Uterus (tissue), 4 donors: Measurements from ENCODE around the gene CDCA4. TPM values are rescaled to one million over a fixed set of nuclear protein-coding genes. Genes with fewer than 3 reads are reported as not detected.
A peak's percentile ranks its signal among the peaks of the same experiment; 100 is the strongest.

Source experiments
- DNase-seq, 2 donors: peaks; one replicate each; pipeline ENCODE4 v3.0.0-alpha.2; 2019 to 2020
- H3K27ac ChIP-seq, 2 donors: fragments of 200-600 bp; sonication (generic); 1 replicate in 1 of 2; 2 replicates in 1 of 2; pipeline ENCODE4 v1.5.1; 2016 to 2018
- H3K27me3 ChIP-seq, 2 donors: fragments of 200-600 bp; sonication (generic); one replicate each; pipeline ENCODE4 v1.5.1; 2018 to 2019; ENCODE audit warnings: control low read depth in 1 of 2
- H3K36me3 ChIP-seq, 2 donors: fragments of 200-600 bp; sonication (generic); one replicate each; pipeline ENCODE4 v1.5.1; 2019; ENCODE audit warnings: control low read depth in 1 of 2
- H3K4me1 ChIP-seq, 2 donors: fragments of 200-600 bp; sonication (generic); one replicate each; pipeline ENCODE4 v1.5.1; 2018 to 2019; ENCODE audit warnings: control low read depth in 1 of 2
- H3K4me3 ChIP-seq, 2 donors: fragments of 200-600 bp; sonication (generic); 1 replicate in 1 of 2; 2 replicates in 1 of 2; pipeline ENCODE4 v1.5.1; 2018 to 2019; ENCODE audit warnings: mild to moderate bottlenecking in 1 of 2
- H3K9me3 ChIP-seq, 2 donors: fragments of 200-600 bp; sonication (generic); one replicate each; pipeline ENCODE4 v1.5.1; 2019; ENCODE audit warnings: control low read depth in 1 of 2
- CTCF ChIP-seq, 4 experiments: fragments of 200-600 bp in 2 of 4; fragments of 450-650 bp in 2 of 4; sonication (generic) in 2 of 4; IDR thresholded peaks; one replicate each; pipeline ENCODE4 v1.5.1; 2016 to 2019; ENCODE audit warnings: antibody characterized with exemption in 4 of 4, mild to moderate bottlenecking in 2 of 4, moderate library complexity in 1 of 4
- POLR2A ChIP-seq, 2 donors: fragments of 450-650 bp; IDR thresholded peaks; one replicate each; pipeline ENCODE4 v1.6.1; 2016; ENCODE audit warnings: antibody characterized with exemption in 2 of 2, mild to moderate bottlenecking in 1 of 2, moderate library complexity in 1 of 2
- intact Hi-C: fragments of 100-400 bp; cut with DNase I; formaldehyde crosslinking; loops from one replicate; pipeline ENCODE4 v1.15.1; 2023; ENCODE audit warnings: low total_unique reads
- total RNA-seq, 4 donors: library from RNA; depleted of rRNA in 3 of 4; stranded (reverse); fragments of >200 nt in 3 of 4; gene quantifications; one replicate each; pipeline versions ENCODE4 v1.1.0 to v1.2.4, GENCODE V29; 2014 to 2023
- donor health status: DM: yes; HTN: yes; CAD: no.

The CDCA4 gene
- total RNA-seq, 4 donors from 2014 or later: 2.3 to 43.3 (median 10.3) TPM

- Histone ChIP-seq H3K27ac (no peak overlapping the region), H3K4me1 (no peaks in the 10 kb centered on the region), H3K4me3 (no peak overlapping the region), H3K9me3 (no peaks in the 10 kb centered on the region), H3K36me3 (no peaks in the 10 kb centered on the region), H3K27me3 (no peaks in the 10 kb centered on the region)
- intact Hi-C loops: no loop called here
- TF ChIP-seq CTCF (IDR thresholded peaks at IDR 0.05) (no peak), POLR2A (IDR thresholded peaks at IDR 0.05) (no peak)
- DNase-seq: no peak
These were observed 7.6 kb downstream of the CDCA4 start for GRCh38 chr14:105013150-105013785.

DNA sequence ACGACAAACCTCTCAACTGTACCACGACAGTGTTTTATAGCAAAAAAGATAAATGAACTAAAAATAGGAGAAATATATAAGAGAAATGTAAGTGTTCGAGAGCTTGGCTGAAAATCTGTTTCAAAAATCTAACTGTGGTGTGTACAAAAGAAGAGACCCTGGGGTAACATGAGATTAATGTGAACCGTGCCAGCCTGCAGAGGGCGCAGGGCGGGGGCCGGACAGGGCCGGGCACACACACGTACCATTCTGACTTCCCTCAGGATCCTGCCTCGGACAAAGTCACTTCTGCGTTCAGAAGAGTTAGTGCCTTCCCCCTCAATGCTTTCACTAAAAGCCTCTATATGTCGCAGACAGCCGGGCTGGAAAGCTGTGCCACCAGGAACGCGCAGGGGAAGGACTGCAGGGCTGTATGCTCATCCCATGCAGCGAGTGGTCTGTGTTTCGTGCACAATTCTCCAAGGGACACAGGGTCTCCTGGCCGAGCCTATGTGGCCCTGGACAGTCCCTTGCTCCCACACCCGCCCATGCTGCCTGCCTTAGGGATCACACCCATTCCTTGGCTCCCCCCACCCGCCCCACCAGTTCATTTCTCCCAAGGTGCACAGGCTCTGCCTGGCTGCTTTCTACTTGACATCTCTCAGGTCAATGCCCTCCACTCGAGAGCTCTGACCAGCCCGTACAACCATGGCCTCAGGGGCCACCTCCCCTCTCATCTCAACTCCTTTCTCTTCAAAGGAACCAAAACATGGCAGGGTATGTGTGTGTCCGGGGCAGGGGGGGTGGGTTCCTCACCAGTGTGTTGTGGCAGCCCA, 8.5 kb downstream of the CDCA4 start:
- H3K9me3 ChIP-seq: no peaks in the 10 kb centered on the region
- H3K27ac ChIP-seq: no peak overlapping the region
- no peaks in the 10 kb centered on the region for H3K36me3 ChIP-seq
- DNase-seq: no peak
- H3K27me3 ChIP-seq: no peaks in the 10 kb centered on the region
- intact Hi-C loops: no loop called here
- no peak overlapping the region for H3K4me3 ChIP-seq
- TF ChIP-seq POLR2A (IDR thresholded peaks at IDR 0.05): no peak
- no peak for TF ChIP-seq CTCF (IDR thresholded peaks at IDR 0.05)
- H3K4me1 ChIP-seq: no peaks in the 10 kb centered on the region

- H3K36me3 ChIP-seq: no peaks in the 10 kb centered on the region
- DNase-seq: no peak
- no peak overlapping the region for H3K27ac ChIP-seq
- intact Hi-C loops: no loop called here
- TF ChIP-seq CTCF (IDR thresholded peaks at IDR 0.05): no peak
- TF ChIP-seq POLR2A (IDR thresholded peaks at IDR 0.05): no peak
- H3K27me3 ChIP-seq: no peaks in the 10 kb centered on the region
- no peaks in the 10 kb centered on the region for H3K9me3 ChIP-seq
- no peaks in the 10 kb centered on the region for H3K4me1 ChIP-seq
- H3K4me3 ChIP-seq: no peak overlapping the region
These were observed 9.4 kb downstream of the CDCA4 start for GRCh38 chr14:105011312-105011990.

- Histone ChIP-seq H3K27ac (no peak overlapping the region), H3K4me3 (no peak overlapping the region), H3K36me3 (no peaks in the 10 kb centered on the region), H3K27me3 (no peaks in the 10 kb centered on the region), H3K4me1 (no peaks in the 10 kb centered on the region), H3K9me3 (no peaks in the 10 kb centered on the region)
- intact Hi-C loops: no loop called here
- DNase-seq: peak; percentile 53 to 67
- TF ChIP-seq POLR2A (IDR thresholded peaks at IDR 0.05) (no peak), CTCF (IDR thresholded peaks at IDR 0.05) (no peak)
These were observed 10.0 kb downstream of the CDCA4 start for GRCh38 chr14:105010891-105011291.

GRCh38 chr14:105010106-105010505, 10.8 kb downstream of the CDCA4 start:
- no peak for DNase-seq
- H3K27me3 ChIP-seq: no peaks in the 10 kb centered on the region
- intact Hi-C loops: no loop called here

More at GRCh38 chr14:105010106-105010505, 10.8 kb downstream of the CDCA4 start:
- H3K36me3 ChIP-seq: no peaks in the 10 kb centered on the region
- no peak for TF ChIP-seq CTCF (IDR thresholded peaks at IDR 0.05)
- TF ChIP-seq POLR2A (IDR thresholded peaks at IDR 0.05): no peak
- H3K4me3 ChIP-seq: no peak overlapping the region
- H3K4me1 ChIP-seq: no peaks in the 10 kb centered on the region
- no peaks in the 10 kb centered on the region for H3K9me3 ChIP-seq
- no peak overlapping the region for H3K27ac ChIP-seq
